K562 (cell line): Measurements from ENCODE around the gene MAGI1. TPM values are rescaled to one million over a fixed set of nuclear protein-coding genes. Genes with fewer than 3 reads are reported as not detected.

ENCODE experiments used
- ATAC-seq: fragments of 200-7000 bp; cut with Tn5 transposase; 3 replicates; pipeline ENCODE4 v1.9.1; 2020; ENCODE audit warnings: moderate library complexity
- BruUV-seq: library from RNA; stranded (reverse); fragments of 400-500 nt; replicated peaks from 2 replicates; lab custom pipeline; 2021; lab: Mats Ljungman, UMichigan
- CTCF ChIA-PET: fragments of 300-600 bp; formaldehyde crosslinking; extraction: SDS; loops from one replicate; lab custom pipeline; 2021; ENCODE audit warnings: low intra/inter-chr PET ratio; lab: Yijun Ruan, JAX
- POLR2A ChIA-PET: fragments of 300-600, 350-650 bp; sonication (Branson Sonifier 250); formaldehyde crosslinking; extraction: SDS; loops from one replicate; lab custom pipeline; 2021; ENCODE audit warnings: antibody characterized with exemption, inconsistent platforms; lab: Yijun Ruan, JAX
- DNase-seq, 4 experiments: peaks; one replicate each; pipeline versions ENCODE4 v3.0.0 to v3.0.0-alpha.2; 2011 to 2018; ENCODE audit warnings: low spot score in 3 of 4, mixed read lengths in 3 of 4; ENCODE audit errors: extremely low read depth in 1 of 4
- FAIRE-seq: peaks from 2 replicates; lab custom pipeline; 2011; peaks lifted over from hg19 to GRCh38; lab: Jason Lieb, UNC
- H2AFZ ChIP-seq: 2 replicates; pipeline ENCODE4 v1.6.0; 2011; ENCODE audit warnings: low read depth, low read length, control low read depth, inconsistent platforms
- H3K27ac ChIP-seq: fragments of 200-600 bp; 3 replicates; pipeline ENCODE4 v1.8.0; 2011; ENCODE audit warnings: low read depth, mild to moderate bottlenecking, control low read depth, inconsistent platforms, low read length, moderate library complexity, mixed read lengths; ENCODE audit errors: extremely low read depth
- H3K27me3 ChIP-seq, 2 experiments: fragments of 300-600 bp in 1 of 2; 2 replicates in 1 of 2; 3 replicates in 1 of 2; pipeline versions ENCODE4 v1.6.0 to v1.8.0; 2011; ENCODE audit warnings: inconsistent platforms in 2 of 2, low read length in 2 of 2, mild to moderate bottlenecking in 1 of 2, mixed read lengths in 1 of 2, moderate library complexity in 1 of 2; ENCODE audit not compliant: control insufficient read depth in 2 of 2, insufficient read depth in 2 of 2
- H3K36me3 ChIP-seq: fragments of 300-600 bp; 3 replicates; pipeline ENCODE4 v1.8.0; 2011; ENCODE audit warnings: mild to moderate bottlenecking, low read length, inconsistent platforms; ENCODE audit not compliant: control insufficient read depth, insufficient read depth
- H3K4me1 ChIP-seq, 2 experiments: fragments of 200-600 bp in 1 of 2; replicated peaks in 1 of 2; 2 replicates in 1 of 2; 3 replicates in 1 of 2; pipeline versions ENCODE4 v1.5.1 to v1.8.0; 2011; ENCODE audit warnings: inconsistent platforms in 2 of 2, low read length in 2 of 2, mild to moderate bottlenecking in 1 of 2, mixed read lengths in 1 of 2, moderate library complexity in 1 of 2; ENCODE audit not compliant: control insufficient read depth in 2 of 2, insufficient read depth in 2 of 2
- H3K4me2 ChIP-seq: 2 replicates; pipeline ENCODE4 v1.6.1; 2011; ENCODE audit warnings: low read length, control low read depth, inconsistent platforms, mixed read lengths; ENCODE audit not compliant: insufficient read depth
- H3K4me3 ChIP-seq: fragments of 200-600 bp; sonication (generic), shearing (Covaris generic); 2 replicates; pipeline ENCODE4 v1.5.1; 2016; ENCODE audit warnings: control low read depth, inconsistent platforms
- H3K79me2 ChIP-seq: fragments of 200-600 bp; 3 replicates; pipeline ENCODE4 v1.8.0; 2011; ENCODE audit warnings: low read length, inconsistent platforms; ENCODE audit not compliant: control insufficient read depth, insufficient read depth
- H3K9ac ChIP-seq, 2 experiments: 2 replicates each; pipeline versions ENCODE4 v1.6.0 to v1.6.1; 2011; ENCODE audit warnings: low read depth in 2 of 2, low read length in 2 of 2, control low read depth in 1 of 2, inconsistent platforms in 1 of 2, mild to moderate bottlenecking in 1 of 2, mixed read lengths in 1 of 2; ENCODE audit not compliant: insufficient read depth in 1 of 2
- H3K9me1 ChIP-seq: one replicate; pipeline ENCODE4 v1.6.0; 2011; ENCODE audit warnings: inconsistent platforms, mild to moderate bottlenecking, low read length, moderate library complexity; ENCODE audit not compliant: control insufficient read depth, insufficient read depth
- H3K9me3 ChIP-seq: replicated peaks from 2 replicates; pipeline ENCODE4 v1.5.1; 2011; ENCODE audit warnings: low read depth, low read length, inconsistent platforms; ENCODE audit not compliant: control insufficient read depth, insufficient read depth
- H4K20me1 ChIP-seq: replicated peaks from 2 replicates; pipeline ENCODE4 v1.6.1; 2011; ENCODE audit warnings: low read length, inconsistent platforms, mixed read lengths; ENCODE audit not compliant: control insufficient read depth, insufficient read depth
- JUN ChIP-seq, 2 experiments: sonication (generic) in 1 of 2; formaldehyde crosslinking in 1 of 2; IDR thresholded peaks; 2 replicates each; pipeline versions ENCODE4 v1.6.1 to v1.8.0; 2012 to 2022; ENCODE audit warnings: borderline replicate concordance in 2 of 2, mild to moderate bottlenecking in 2 of 2, improper control_type of control experiment in 1 of 2, low read depth in 1 of 2, low read length in 1 of 2, missing genetic modification reagents in 1 of 2
- LEF1 ChIP-seq: fragments of 450-650 bp; IDR thresholded peaks from 2 replicates; pipeline ENCODE4 v1.6.1; 2016; ENCODE audit warnings: mild to moderate bottlenecking
- PPARD ChIP-seq: fragments of 250-450 bp; sonication (Bioruptor Pico); IDR thresholded peaks from 2 replicates; pipeline ENCODE4 v1.8.0; 2022; ENCODE audit warnings: inconsistent platforms, mild to moderate bottlenecking, moderate library complexity
- RAD21 ChIP-seq, 2 experiments: fragments of 250-450 bp in 1 of 2; fragments of 450-650 bp in 1 of 2; sonication (Bioruptor Pico) in 1 of 2; formaldehyde crosslinking in 1 of 2; IDR thresholded peaks in 1 of 2; conservative IDR thresholded peaks in 1 of 2; 2 replicates each; pipeline versions ENCODE4 v1.4.0 to v1.8.0; 2020 to 2022; ENCODE audit warnings: mild to moderate bottlenecking in 2 of 2, moderate library complexity in 1 of 2
- RFX5 ChIP-seq: IDR thresholded peaks from 2 replicates; pipeline ENCODE4 v1.6.1; 2011; ENCODE audit warnings: low read depth, mild to moderate bottlenecking, improper control_type of control experiment, low read length
- SLC30A9 ChIP-seq: fragments of 250-450 bp; sonication (Bioruptor Pico); IDR thresholded peaks from 2 replicates; pipeline ENCODE4 v1.8.0; 2022; ENCODE audit warnings: mild to moderate bottlenecking, moderate library complexity
- TBL1XR1 ChIP-seq, 2 experiments: IDR thresholded peaks; 2 replicates each; pipeline ENCODE4 v1.6.1; 2012; ENCODE audit warnings: improper control_type of control experiment in 2 of 2, low read length in 2 of 2, mild to moderate bottlenecking in 1 of 2
- ZNF239 ChIP-seq: fragments of 250-450 bp; sonication (Bioruptor Pico); IDR thresholded peaks from 2 replicates; pipeline ENCODE4 v1.4.0; 2020; ENCODE audit warnings: mild to moderate bottlenecking
- ZNF511 ChIP-seq: sonication (generic); formaldehyde crosslinking; IDR thresholded peaks from 2 replicates; pipeline ENCODE4 v1.8.0; 2022; ENCODE audit warnings: mild to moderate bottlenecking, missing genetic modification reagents
- WGBS: fragments of 100-300 bp; shearing (Covaris generic); methylation state at CpG from one replicate; pipeline ENCODE4 v1.1.6; 2016; ENCODE audit warnings: low coverage, mixed read lengths; ENCODE audit not compliant: insufficient coverage; ENCODE audit errors: missing lambda C conversion rate; 5-methylcytosine and 5-hydroxymethylcytosine counted together
- in situ Hi-C: fragments of 300-500 bp; cut with MboI; formaldehyde crosslinking; loops from 4 replicates; pipeline ENCODE4 v1.15.0; 2018; ENCODE audit warnings: inconsistent platforms, mixed read lengths
- intact Hi-C: fragments of 100-400 bp; cut with micrococcal nuclease; formaldehyde crosslinking; loops from 2 replicates; pipeline ENCODE4 v1.14.2; 2022
- polyA plus RNA-seq, 8 experiments: library from polyadenylated mRNA; depleted of rRNA in 4 of 8; stranded (reverse) in 5 of 8; unstranded in 3 of 8; fragments of >200 nt; fragmentation: Nextera tagmentation in 2 of 8; fragmentation: Illumina TruSeq in 1 of 8; extraction: Ambion mirVana in 2 of 8; extraction: Trizol in 1 of 8; gene quantifications; 2 replicates each; pipeline versions ENCODE4 v1.2.1 to v1.2.3, GENCODE V29; 2011 to 2014; ENCODE audit warnings: inconsistent platforms in 1 of 8, missing spikeins in 1 of 8
- total RNA-seq, 7 experiments: library from RNA; depleted of rRNA in 6 of 7; stranded (reverse); fragments of >200 nt in 6 of 7; fragmentation: Illumina TruSeq in 2 of 7; extraction: Trizol in 2 of 7; gene quantifications; 2 replicates each; pipeline versions ENCODE4 v1.2.1 to v1.2.3, GENCODE V29; 2011 to 2021; ENCODE audit warnings: low replicate concordance in 1 of 7

MAGI1 gene
- total and polyA plus RNA-seq, 9 of the 15 experiments (the other 6 are each of a cell fraction or from before 2014, with no cell fraction given), result 7.8 to 59.4 (median 43.2) TPM

DNA sequence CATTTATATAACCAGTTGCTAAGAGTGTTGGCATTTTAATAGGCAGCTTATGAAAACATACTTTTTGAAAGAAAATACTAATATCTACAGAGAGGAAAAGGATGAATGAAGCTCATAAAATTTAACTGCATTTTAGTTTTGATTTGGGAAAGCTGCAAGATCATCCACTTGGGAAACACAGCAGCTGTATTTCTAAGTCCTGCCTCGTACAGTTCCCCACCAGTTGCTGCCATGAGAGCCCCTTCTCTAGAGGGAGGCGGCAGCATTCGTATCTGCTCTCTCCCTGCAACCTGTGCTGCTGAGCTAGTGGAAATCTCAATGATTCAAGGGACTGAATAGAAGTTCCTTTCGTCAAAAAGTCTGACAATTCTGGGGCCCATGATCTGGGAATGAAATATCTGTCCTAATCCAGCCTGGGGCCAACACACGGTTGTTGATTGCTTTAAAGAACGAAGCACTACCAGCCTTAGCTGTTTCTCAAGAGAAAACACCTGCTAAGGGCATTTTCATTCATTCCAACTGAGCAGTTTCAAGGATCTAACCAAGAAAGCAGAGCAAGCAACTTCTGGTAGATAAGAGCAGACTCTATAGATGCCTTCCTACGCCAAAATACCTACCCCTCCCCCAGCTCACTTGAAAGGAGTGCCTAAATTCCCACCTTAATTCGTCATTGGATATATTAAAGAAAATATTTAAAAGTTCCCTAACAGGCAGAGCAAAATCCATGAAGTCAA, 223.7 kb downstream of the MAGI1 start:
- WGBS, result 0% methylated on average over 8 of the region's 8 CpGs
- no peak for DNase-seq
- H4K20me1 ChIP-seq, result no peaks in the 10 kb centered on the region
- no peak overlapping the region for H2AFZ ChIP-seq
- no peak overlapping the region for H3K4me2 ChIP-seq
- in situ Hi-C loops (no loop called here), intact Hi-C loops (no loop called here)
- no TSS peak for BruUV-seq
- ChIA-PET CTCF (no interaction called here), POLR2A (no interaction called here)
- no peak for TF ChIP-seq TBL1XR1 (IDR thresholded peaks at IDR 0.05; ENCODE audit: low read length in 2 of 2)
- no peak for TF ChIP-seq JUN (IDR thresholded peaks at IDR 0.05; ENCODE audit: borderline replicate concordance, low read depth, low read length)
- no peak for TF ChIP-seq JUN (CRISPR knock-in tag; IDR thresholded peaks at IDR 0.05; ENCODE audit: borderline replicate concordance)
- TF ChIP-seq RAD21 (CRISPR knock-in tag; conservative IDR thresholded peaks at IDR 0.05 in 1 of 2, IDR thresholded peaks at IDR 0.05 in 1 of 2), result no peak
- TF ChIP-seq SLC30A9 (CRISPR knock-in tag), result no peak
- TF ChIP-seq RFX5, result no peak
- TF ChIP-seq ZNF511 (CRISPR knock-in tag), result no peak
- no peak for TF ChIP-seq LEF1
- TF ChIP-seq PPARD (CRISPR knock-in tag), result no peak
- TF ChIP-seq ZNF239, result no peak
- H3K4me1 ChIP-seq, result no peaks in the 10 kb centered on the region
- H3K4me3 ChIP-seq, result no peak overlapping the region
- no peak for ATAC-seq
- H3K9me1 ChIP-seq, result no peaks in the 10 kb centered on the region
- no peaks in the 10 kb centered on the region; a peak in 1 of 5 replicates for H3K27me3 ChIP-seq
- no peak for FAIRE-seq
- H3K79me2 ChIP-seq, result no peaks in the 10 kb centered on the region
- H3K36me3 ChIP-seq, result no peaks in the 10 kb centered on the region
- no peak overlapping the region for H3K27ac ChIP-seq
- H3K9me3 ChIP-seq, result no peaks in the 10 kb centered on the region
- H3K9ac ChIP-seq, result no peak overlapping the region
